NCI-H2196 treated with DMSO at 0.1 percent for 48 hours (cell line): ENCODE data around the gene VSIR.

Source experiments
- DNase-seq: peaks from one replicate; lab custom pipeline; 2025; ENCODE audit not compliant: unreplicated experiment; lab: John Stamatoyannopoulos, UW

VSIR gene

DNA sequence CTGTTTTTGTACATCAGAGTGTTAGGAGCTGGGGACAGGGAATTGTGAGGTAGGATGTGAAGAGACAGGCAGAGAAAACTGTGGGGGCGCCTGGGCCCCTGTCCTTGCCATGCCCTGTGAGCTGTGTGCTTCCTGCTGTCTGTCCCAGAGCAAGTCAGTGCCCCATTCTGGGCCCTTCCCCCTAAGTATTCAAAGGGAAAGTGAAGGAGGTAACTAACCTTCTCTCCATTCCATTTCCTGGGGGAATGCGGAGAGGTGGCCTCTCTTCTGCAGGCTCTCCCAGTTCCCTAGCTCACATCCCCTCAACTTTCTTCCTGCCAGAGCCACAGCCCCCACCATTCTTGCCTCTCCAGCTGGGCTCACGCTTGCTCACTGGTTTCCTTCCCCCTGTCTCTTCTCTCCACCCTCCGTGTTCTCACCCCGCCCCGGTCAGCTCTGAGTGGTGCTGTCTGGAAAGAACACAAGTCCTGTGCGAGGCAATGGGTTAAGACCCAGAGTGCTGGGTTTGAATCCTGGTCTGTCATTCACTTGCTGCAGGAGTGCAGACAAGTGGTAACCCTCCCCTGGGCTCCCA, 9.7 kb upstream of the VSIR start:
- no peak for DNase-seq

DNA sequence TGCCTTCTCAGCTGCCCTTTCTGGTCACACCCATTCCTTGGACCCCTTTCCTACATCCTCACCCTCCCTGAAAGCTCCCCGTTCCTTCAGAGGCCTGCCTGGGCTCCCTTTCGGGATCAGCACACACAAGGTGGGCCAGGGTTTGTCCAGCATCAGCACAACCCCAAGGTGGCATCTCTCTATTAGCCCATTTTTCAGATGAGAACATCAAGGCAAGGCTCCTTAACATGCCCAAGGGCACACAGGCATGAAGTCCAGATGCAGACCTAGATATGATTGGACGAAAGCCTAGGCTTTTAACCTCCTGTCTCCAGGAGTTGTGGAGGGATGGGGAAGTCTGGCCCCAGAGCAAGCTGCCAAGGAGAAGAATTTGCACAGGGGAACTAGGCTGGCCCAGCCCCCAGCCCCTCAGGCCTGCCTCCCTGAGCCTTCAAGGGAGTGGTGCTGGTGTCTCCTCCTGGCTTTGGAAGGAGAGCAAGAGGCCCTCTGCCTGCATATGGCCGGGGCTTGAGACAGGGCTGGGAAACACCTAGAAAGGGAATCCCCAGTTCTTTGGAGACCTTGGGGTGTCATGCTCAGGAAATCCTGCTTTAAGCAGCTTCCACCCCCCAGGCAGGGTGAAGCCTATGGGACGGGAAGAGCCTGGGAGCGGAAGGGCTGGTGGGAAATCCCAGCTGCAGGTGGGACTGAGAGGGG, 9.0 kb upstream of the VSIR start:
- no peak for DNase-seq

DNA sequence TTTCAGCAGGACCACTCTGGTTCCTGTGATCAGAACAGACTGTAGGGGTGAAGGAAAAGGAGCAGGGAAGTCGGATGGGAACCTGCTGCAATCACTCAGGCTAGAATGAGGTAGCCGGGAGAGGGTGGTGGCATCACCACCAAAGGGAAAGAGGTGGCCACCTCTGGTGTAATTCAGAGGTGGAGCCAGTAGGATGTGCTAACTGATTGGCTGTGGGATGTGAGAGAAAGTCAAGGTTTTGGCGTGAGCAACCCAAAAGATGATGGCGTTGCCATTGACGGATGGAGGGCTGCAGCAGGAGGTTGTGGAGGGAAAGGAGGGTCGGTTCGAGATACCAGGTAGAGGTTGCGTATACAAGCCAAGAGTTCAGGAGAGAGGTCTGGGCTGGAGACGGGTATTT, 7.4 kb upstream of the VSIR start:
- DNase-seq = no peak

DNA sequence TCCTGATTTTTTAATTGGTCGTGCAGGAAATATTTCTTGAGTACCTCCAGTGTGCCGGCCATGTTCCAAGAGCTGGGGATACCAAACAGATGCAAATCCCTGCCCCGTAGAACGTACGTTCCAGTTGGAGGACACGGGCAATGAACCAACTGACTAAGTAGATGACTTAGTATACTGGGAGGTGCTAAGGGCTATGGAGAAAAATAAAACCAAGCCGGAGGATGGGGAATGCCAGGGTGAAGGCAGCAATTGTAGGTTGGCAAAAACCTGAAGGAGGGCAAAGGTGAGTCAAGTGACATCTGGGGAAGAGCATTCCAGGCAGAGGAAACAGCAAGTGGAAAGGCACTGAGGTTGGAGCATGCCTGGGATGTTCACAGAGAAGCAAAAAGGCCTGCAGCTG, 6.8 kb upstream of the VSIR start:
- DNase-seq = no peak

DNA sequence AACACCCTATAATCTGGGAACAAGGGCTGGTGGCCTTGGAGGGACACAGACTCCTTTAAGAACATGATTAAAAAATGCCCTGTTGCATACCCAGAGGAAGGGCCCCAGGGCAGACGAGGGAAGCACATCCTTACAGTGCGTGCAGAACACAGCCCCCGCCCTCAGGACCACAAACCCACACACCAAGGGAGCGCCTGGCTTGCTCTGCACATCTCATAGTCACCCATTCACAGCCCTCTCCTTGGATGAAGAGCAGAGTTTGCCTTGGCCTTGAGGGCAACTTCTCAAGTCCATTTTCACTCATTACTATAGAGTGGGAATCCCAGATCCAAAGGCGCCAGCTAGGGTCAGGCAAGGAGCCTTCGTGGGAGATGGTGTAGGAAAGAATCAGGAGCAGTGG, 6.3 kb upstream of the VSIR start:
- DNase-seq = no peak

DNA sequence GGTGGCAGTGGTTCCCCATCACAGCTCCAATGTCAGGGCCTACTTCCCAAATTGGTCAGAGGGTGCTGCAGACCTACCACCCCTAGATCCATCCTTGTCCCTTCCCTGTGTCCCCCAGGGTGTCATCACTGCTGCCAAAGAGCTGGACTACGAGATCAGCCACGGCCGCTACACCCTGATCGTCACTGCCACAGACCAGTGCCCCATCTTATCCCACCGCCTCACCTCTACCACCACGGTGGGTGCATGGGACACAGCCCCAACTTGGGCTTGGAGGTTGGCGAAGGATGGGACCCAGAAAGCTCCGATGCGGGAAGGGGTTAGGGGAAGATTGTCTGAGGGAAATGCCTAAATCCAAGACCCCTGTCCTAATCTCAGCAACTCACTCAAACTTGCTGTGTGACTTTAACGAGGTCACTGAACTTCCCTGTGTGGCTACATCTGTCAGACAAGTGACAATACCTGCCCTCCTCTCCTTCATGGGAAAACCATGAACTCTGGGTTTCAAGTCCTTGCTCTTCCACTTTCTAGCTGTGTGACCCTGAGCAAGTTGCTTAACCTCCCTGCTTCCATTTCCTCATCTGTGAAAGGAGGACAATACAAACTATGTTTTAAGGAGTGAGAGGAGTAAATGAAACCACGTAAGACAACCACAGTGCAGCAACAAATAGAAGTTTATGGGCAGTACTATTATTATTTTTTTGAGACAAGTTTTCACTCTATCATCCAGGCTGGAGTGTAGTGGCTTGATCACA, 4.9 kb upstream of the VSIR start:
- DNase-seq = no peak

DNA sequence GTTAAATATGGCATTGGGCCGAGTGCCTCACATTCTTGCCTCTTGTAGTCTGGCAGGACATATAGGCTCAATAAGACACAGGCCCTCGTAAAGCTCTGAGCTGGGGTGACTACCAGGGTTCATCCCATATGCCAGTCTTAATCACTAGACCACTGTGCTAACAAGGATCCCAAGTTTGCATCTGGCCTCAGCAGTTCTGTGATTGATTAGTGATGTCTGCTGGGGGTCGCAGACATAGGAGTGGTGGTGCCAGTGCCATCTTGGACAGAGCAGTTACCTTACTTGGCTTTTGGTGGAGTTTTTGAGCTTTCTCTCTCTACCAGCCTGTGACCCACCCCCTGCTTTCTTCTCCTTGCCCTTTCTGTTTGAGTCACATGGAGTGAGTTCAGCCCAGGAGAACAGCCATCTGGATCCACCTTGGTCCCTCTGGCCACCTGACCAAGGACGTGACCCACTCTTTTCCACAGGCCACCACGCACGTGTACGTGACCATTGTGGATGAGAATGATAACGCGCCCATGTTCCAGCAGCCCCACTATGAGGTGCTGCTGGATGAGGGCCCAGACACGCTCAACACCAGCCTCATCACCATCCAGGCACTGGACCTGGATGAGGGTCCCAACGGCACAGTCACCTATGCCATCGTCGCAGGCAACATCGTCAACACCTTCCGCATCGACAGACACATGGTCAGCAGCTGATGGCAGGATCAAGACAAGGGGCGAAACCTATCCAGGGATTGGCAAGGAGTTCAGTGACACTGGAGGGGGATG, 4.1 kb upstream of the VSIR start:
- no peak for DNase-seq

DNA sequence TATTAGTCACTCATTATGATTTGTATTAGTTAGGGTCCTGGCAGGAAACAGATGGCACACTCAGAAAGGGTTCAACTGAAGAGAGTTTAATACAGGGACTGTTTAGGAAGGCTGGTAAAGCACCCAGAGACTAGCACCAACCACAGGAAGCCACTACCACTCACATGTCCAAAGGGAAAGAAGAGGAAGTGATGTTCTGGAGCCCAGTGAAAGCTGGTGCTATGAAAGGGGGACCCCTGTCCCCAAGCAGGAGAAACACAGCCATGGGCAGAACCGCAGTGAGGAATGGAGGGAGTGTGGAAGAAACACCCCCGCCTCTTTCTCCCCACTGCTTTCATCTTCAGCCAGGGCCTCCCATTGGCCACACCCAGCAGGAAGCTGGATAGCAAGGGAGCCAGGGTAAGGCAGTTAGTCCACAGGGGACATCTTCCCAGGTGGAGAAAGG, 3.2 kb upstream of the VSIR start:
- no peak for DNase-seq

DNA sequence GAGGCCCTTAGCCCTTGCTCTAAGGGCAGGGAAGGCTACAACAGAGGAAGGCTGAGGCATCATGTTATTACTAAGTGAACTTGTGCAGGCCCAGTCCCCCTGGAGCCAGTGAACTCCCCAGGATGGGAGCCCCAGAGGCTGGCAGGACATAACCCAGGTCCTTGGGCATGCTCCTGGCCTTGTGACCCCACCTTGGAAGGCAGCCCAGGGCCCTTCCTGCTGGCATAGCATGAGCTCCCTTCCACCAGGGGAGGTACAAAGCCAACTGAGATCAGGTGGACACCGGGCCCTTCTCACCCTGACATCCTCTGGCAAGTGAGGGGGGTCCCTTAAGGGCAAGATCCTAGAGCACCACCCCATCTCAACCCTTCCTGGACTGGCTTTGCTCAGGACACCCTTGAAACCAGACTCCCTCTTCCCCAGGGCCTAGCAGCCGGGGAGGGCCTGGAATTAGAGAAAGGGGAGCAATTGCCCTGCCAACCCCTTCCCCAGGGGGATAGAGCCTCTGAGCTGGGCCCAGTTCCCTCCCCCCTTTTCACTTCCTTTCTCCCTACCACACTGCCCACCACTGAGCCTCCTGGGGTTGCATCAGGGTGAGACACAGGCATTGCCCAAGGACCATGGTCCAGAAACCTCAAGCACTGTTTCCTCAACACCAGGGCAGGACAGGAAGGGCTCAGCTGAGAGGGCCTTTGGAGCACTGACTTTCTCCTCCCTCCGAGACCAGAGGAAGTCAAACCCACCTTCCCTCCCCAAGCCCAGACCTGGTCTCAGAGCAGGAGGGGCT, 1.8 kb upstream of the VSIR start:
- DNase-seq = no peak

DNA sequence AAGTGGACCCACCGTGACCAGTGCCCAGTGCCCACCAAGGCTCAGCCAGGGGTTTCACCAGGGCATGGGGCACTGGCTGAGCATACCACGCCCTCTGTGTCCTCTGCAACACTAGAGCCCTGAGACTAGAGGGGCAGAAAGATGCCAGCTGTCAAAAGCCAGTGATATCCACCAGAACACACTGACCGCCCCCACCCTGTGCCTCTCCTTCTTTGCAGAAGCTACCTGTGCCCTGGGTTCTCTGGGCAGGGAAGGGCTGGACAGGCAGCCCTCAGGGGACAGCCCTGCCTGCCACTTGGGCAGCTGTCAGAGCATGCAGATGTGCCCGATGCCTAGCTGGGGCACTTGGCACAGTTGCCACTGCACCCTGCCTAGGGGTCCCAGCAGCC, 494 bp downstream of the VSIR start:
- no peak for DNase-seq

DNA sequence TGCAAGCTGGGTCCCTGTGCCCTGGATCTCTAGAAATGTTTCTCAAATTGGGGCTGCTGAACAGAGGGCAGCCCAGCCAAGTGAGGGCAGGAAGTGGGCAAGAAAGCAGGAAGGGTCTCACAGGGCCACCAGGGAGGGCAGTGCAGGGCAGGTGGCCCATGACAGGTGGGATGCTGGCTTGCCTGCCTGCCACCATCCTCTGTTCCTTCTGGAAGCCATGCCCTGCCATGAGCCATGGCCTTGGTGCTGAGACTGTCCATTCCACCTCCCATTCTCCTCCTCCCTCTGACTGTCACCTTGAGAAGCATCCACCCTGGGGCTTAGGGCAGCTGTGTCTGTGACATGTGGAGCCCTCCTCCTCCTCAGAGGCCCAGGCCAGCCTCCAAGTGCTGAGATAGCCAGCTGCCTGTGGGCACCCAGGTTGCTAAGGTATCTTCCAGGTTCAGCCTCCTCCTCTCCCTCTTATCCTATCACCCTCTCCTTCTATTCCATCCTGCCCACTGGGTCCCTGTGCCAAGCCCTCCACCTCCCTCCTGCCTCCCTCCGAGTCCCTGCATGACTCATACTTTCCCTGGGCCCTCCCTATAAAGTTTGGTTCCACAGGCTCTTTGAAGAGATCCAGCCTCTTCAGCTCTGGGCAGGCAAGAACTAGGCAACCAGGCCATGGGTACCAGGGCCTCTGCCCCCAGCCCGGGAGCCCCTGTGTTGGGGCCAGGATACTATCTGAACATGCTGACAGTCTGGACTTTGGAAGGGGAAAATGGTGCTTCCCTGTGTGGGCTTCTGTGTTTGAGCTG, 1.3 kb downstream of the VSIR start:
- DNase-seq = peak; percentile 19

DNA sequence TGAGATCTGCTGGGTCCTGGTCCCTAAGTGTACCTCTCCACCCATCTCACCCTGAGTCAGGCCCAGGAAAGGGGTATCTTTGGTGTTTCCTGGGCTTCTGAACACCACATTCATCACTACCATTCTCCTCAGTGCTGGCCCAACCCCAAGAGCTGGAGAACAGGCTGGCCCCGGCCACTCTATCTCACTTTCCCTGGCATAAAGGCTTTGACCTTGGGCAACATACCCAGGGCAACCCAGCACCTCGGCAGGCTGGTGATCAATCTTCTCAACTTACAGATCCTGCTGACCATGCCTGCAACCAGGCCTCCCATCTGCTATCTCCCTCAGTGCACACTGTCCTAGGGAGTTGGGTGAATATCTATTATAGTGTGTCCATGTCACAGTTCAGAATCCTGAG, 2.1 kb downstream of the VSIR start:
- DNase-seq = no peak

DNA sequence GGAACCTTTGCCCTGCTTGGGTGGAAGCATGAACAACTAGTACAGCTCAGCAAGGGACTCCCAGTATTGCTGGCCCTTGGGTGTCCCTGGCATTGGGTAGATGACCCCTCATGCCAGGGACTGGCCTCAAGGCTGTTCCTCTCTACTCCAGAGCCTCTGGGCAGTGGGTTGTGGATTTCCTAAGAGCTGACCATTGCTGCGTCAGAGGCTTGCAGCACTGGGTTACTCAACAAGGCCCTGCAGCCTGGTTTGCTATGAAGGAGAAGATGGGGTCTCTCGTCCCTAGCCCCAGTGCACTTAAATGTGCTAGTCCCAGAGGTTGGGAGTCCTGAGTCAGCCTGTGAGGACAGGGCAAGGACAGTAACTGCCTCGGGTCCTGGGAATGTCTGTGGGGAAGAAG, 2.5 kb downstream of the VSIR start:
- no peak for DNase-seq

DNA sequence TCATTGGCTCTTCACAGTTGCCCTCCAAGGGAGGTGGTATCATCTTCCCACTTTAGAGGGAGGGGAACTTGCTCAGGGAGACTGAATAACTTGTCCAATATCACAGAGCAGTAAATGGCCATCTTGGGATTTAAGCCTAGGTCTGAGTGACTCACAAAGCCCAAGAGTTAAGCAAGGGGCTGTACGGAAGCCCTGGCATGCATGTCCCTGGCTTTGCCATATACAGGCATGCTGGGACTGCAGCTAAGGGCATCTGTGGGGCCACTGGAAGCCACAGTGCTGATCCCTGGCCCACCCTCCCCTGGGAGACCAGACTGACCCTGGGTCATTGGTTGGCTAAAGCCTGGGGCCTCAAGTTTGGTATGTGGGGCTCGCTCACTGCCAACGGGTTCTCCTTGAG, 3.1 kb downstream of the VSIR start:
- no peak for DNase-seq

DNA sequence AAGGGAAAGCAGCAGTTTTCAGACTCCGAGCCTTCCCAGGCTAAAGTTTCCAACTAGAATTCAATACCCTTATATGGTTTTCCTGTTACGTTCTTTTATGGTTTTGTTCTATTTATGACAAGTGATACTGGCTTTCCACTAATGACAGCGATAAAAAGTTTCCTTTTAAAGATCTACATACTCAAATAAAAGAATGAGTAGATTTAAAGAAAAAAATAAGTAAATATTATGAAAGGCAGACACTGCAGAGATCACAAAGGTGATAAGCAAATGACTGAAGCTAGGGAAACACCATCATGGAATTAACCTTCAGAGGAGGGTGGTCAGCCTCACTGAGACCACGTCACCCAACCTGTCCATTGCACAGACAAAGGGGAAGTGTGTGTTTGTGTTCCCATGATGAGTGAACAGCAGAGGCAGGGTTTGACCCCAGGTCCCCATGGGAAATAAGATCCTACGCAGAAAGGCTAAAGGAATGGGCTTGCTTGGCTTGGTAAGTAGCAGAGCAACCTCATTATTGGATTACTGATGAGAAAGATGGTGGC, 4.0 kb downstream of the VSIR start:
- DNase-seq = no peak

DNA sequence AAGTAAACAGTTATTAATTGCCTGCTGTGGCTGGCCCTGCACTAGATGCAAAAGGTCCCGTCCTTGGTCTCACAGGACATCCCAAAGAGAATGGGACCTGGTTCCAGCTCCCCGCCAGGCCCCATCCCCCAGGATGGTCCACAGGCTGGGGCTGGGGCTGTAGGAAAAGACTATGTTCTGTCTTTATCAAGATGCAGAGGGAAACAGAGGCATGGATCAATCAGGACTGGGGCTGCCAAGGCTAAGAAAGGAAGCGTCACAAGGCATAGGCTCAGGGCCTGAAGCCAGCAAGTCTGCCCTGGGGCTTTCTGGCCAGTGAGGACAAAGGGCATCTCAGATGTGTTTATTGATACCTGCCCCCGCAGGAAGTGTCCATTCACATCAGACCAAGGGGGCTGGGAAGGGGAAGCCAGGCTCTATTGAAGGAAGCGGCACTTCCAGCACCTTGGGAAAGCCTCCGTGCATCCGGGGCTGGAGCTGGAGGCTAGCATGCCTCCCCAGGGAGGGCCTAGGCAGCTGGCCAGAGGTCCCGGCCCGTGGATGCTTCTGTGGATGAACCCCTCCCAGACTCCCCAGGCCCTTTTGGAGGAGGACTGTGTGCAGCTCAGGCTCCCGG, 5.8 kb downstream of the VSIR start:
- DNase-seq = no peak

DNA sequence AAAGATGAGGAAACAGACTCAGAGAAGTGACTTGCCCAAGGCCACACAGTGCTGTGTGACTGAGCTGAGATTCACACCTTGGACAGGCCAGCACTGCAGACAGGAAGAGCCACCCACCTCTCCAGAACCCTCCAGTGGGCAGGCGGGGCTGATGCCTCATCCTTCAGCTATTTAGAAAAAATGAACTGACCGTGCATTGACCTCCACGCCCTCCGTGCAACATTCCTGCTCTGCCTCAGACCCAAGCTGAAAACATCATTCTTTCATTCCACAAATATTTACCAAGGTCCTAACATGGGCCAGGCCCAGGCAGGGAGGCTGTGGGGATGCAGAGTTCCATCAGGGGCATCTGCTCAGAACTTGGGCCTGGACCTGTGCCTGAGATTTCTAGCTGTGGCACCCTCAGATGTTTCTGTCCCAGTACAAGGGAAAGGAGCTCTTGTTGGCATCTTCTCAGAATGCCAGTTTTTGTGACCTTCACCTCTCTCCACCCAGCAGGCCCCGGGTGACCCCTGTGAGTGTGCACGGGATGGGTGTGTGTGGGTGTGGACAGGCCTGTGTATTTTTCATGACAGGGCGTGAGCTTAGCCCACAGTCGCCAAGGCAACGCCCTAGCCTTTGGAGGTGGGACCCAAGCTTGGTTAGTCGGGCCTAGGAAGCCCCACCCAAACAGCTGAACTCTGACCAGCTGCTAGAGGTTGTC, 6.5 kb downstream of the VSIR start:
- DNase-seq = no peak

DNA sequence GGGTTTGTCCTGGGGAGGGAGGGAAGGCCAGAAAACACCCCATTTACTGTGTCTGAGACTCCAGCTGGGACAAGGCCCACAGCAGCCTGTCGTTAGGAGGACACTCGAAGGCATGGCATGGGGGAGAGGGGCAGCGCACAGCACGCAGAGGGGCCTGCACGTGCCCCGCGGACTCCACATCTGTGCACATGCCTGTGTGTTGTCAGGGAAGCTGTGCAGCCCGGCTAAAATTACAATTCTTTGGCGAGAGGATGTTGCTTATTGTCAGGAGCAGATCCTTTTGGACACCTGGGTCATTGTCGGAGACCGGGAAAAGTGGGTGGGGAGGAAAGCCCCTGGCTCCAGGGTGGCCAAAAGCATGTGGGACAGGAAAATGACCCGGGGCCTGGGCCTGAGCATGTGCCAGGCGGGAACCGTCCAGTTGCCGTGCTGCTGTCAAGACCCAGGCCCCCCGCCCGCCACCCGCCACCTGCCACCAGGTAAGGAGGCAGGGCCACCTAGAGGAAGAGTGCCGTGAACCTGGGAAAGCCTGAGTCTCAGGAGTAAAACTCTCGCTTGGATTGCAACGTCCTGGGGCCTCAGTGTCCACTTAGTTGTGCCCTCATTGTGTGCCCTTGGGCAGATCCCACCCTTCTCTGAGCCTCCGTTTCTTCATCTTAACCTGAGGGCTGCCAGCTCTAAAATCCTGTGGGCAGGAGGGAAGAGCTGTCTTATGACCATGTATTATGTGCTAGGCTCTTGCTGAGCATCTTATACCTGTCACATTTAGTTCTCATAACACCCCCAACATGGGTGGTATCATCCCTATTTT, 7.2 kb downstream of the VSIR start:
- no peak for DNase-seq
